HL-60/S4 treated with phorbol 12-myristate 13-acetate at 8.2 ng/mL for 4 days and 3 days (cell line): Measurements from ENCODE around the gene AIF1L.
"Not testable (repeated sequence)": the region's sequence is repeated elsewhere in the genome, so short reads cannot be mapped to it uniquely, and the experiment has no call there.

ENCODE experiments used
- in situ Hi-C: fragments of 300-500 bp; cut with MboI; formaldehyde crosslinking; loops from 2 replicates; pipeline ENCODE4 v1.15.0; 2022; ENCODE audit warnings: low sequenced_read_pairs

Gene AIF1L

DNA sequence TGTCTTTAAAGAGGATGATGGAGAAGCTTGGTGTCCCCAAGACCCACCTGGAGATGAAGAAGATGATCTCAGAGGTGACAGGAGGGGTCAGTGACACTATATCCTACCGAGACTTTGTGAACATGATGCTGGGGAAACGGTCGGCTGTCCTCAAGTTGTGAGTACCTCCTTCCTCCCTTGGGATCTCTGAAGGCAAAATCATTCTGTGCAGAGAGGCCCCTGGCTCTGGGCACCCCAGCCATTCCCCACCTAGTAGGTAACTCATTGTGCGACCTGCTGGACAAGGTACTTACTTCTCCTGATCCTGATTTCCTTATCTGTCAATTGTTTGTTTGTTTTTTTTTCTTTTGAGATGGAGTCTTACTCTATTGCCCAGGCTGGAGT, 21.4 kb downstream of the AIF1L start:
- in situ Hi-C loops = no loop called here

DNA sequence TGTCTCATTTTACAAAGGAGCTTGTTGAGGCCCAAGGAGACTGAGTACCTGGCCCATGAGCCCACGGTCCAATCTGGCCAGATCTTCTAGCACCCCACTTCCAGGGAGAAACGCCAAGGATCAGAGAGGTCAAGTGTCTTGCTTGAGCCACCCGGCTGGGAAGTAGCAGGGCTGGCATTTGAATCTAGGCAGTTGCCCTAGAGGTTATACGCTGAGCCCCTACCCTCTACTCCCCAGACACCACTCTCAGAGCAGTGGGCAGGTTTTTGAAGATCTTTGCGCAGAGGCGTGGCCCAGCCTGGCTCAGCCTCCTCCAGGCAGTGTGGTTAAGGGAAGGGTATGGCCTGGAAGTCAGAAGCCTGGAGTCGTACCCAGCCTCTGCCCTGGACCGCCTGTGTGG, 23.3 kb downstream of the AIF1L start:
- in situ Hi-C loops = no loop called here

DNA sequence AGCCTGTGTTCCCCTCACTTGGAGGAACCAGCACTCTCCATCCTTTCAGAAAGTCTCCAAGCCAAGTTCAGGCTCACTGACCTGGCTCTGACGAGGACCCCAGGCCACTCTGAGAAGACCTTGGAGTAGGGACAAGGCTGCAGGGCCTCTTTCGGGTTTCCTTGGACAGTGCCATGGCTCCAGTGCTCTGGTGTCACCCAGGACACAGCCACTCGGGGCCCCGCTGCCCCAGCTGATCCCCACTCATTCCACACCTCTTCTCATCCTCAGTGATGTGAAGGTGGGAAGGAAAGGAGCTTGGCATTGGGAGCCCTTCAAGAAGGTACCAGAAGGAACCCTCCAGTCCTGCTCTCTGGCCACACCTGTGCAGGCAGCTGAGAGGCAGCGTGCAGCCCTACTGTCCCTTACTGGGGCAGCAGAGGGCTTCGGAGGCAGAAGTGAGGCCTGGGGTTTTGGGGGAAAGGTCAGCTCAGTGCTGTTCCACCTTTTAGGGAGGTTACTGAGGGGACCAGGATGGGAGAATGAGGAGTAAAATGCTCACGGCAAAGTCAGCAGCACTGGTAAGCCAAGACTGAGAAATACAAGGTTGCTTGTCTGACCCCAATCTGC, 24.4 kb downstream of the AIF1L start:
- in situ Hi-C loops = no loop called here

DNA sequence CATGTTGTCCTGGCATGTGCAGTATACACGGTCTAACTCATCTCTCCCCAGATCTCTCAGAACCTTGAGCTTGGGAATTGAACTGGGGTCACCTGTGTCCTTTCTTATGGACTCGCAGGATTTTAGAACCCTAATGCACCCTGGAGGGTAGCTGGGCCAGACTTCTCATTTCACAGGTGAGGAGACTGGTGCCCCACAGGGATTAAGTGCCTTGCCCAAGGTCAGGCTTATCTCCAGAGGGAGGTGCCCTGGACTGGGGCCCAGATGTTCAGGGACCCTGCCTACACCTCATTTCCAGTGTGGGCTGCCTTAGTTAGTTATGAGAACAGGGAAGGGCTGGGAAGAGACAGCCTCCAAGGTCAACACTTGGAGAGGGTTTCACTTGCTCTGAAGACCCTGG, 25.0 kb downstream of the AIF1L start:
- in situ Hi-C loops = no loop called here

DNA sequence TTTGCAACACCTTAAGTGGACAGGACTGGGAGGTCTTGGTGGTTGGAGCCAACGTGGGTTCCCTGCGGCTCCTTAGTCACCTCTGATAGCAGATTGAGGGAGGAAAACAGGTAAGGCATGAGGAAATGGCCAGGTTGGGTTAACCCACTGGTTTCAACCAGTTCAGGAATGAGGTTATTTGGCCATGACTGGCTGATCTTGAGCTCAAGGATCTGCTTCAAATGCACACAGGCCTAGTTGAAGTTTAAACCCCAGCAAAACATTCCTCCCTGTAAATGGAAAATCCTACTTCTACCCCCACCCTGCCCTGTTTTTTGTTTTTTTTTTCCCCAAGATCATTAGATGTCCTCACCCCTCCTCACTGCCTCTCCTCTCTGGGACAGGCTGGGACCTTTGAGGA, 25.8 kb downstream of the AIF1L start:
- in situ Hi-C loops = no loop called here

DNA sequence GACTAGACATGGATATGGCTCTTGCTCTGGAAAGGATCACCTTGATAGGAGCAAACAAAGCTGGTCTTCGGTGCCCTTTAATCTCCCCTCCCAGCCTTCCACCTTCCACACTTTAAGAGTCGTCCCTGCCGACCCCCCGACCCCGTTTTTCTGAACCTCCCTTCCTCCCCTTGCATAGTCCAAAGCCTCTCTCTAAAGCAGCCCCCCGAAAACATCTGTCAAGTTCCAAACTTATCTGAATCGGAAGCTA, 28.6 kb downstream of the AIF1L start:
- in situ Hi-C loops = loop anchor here (25.0 kb wide), 1 partner anchor 1212 kb away; no protein-coding TSS in a partner anchor

DNA sequence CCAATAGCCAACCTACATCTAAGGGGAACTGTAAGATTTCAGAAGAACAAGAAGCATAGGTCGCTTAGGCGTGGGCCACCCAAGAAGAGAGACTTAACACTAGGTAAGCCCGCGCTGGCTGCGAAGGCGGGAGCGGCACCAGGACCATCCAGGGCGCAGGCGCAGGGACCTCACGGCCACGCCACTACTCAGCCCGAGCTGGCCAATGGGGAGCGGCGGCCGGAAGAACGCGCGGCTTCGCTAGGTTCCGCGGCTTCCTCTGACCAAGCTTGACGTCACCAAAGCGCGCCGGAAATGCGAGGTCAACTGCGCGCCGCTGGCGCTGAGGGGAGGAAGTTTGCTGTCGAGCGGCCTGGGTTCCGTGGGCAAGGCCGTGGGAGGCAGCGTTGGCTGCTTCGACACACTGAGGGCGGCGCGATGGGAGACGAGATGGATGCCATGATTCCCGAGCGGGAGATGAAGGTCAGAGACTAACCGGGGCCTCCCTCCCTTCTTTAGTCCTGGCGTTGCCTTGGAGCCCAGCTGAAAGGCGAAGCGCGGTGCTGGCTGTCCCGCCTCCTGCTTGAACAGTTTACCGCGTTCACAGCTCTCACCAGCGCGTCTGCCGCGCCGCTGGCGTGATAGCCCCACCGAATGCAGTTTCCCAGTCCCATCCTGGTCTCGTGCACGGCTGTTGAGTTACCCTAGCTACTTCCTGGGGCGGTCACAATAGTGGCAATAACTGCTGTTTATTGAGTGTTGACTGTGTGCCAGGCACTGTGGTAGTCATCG, 29.1 kb downstream of the AIF1L start, which contains the start of gene NUP214:
Gene NUP214 (plus strand): TSS at position 299 of the 771 bp plus-strand sequence. CDS start 119 bp downstream, at position 418.
- in situ Hi-C loops = loop anchor here (25.0 kb wide), 1 partner anchor 1212 kb away; no protein-coding TSS in a partner anchor

DNA sequence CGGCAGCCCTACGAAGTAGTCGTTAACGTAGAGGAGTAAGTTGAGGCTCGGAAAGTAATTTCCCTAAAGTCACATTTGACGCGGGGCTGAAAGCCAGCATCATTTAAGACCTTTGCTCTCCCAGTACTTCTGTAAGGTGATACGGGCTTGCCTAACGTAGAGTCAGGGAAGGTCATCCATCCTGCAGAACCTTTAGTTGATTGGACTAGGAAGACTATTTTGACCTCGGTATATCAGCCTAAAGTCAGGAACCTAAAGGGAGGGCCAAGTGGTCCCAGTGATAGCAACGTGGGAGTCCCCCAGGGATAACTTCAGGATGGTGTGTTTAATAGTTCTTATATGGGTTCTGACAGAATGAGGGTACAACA, 29.7 kb downstream of the AIF1L start:
- in situ Hi-C loops = loop anchor here (25.0 kb wide), 1 partner anchor 1211 kb away; no protein-coding TSS in a partner anchor

DNA sequence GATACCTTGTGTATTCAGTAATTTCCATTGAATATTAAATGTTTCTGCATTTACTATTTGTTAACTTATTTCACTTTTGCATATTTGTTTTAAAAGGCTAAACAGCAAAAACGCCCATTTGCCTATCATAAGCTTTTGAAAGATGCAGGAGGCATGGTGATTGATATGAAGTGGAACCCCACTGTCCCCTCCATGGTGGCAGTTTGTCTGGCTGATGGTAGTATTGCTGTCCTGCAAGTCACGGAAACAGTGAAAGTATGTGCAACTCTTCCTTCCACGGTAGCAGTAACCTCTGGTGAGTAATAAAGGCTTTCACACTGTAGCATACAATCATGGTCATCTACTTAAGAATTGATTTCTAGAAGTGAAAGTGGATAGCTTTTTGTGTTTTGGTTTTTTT, 32.9 kb downstream of the AIF1L start:
- in situ Hi-C loops = loop anchor here (25.0 kb wide), 1 partner anchor 1208 kb away; no protein-coding TSS in a partner anchor

DNA sequence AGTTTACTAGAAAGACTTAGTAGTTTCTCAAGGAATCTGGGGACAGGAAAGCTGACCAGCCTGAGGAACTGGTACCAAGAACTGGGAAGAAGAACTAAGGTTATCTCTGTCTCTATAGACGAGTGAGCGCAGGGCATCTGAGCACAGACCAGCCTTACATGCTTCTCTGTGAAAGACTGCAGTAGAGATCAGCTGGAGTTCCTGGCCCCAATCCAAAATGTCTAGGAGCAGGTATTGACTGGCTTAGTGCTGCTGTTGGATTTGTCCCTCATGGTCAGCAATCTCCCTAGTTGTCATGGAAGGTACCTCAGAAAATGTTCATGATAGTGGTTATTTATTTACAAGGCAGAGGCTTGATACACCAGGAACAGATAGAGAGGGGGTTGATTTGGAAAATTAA, 42.3 kb downstream of the AIF1L start:
- in situ Hi-C loops = loop anchor here (25.0 kb wide), 1 partner anchor 1199 kb away; no protein-coding TSS in a partner anchor

DNA sequence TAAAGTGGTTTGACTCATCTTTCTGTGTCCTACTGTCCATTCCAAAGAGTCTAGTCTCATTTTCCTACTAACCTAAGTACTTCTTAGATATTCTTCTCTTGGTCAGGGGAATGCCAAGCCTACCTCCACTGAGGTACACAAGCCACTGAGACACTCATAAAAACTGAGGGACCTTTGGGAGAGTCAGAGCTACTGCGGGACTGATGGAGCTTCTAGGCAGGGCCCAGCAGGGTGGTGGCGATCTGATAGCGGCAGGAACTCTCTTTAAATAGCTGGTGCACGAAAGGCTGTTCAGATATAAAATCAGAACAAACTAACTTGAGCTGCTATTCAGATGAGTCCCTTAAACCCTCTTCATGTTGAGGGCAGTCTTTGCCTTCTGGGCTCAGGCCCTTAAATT, 43.8 kb downstream of the AIF1L start:
- in situ Hi-C loops = loop anchor here (25.0 kb wide), 1 partner anchor 1197 kb away; no protein-coding TSS in a partner anchor

DNA sequence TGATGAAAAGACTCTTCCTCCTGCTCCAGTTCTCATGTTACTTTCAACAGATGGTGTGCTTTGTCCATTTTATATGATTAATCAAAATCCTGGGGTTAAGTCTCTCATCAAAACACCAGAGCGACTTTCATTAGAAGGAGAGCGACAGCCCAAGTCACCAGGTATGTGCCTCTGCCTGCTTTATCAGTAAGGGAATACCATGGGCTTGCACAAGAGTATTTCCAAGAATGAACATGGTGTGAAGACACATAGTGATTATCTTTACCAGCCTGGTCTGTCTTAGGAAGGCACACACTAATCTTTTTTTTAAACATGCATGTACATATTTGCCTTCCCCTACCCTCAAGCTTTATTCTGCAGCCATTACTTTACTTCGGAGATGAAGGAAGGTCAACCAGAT, 44.2 kb downstream of the AIF1L start:
- in situ Hi-C loops = loop anchor here (25.0 kb wide), 1 partner anchor 1197 kb away; no protein-coding TSS in a partner anchor

DNA sequence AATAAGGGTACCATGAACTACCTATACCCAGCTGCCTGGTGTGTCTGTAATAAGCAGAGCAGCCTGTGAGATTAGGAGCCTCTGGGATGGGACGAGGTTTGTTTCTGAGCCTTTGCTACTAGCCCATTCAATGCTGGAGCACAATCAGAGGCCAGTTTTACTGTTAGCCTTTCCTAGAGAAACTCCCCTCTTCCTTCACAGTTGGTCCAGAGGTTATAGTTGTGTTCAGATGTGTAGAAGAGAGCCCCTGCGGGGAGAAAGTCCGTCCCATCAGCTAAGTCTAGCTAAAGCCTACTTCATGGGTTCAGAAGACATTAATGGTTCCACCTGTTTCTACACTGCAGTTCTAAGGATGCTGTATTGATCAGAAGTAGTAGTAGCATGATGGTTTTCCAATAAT, 45.8 kb downstream of the AIF1L start:
- in situ Hi-C loops = loop anchor here (25.0 kb wide), 1 partner anchor 1195 kb away; no protein-coding TSS in a partner anchor

DNA sequence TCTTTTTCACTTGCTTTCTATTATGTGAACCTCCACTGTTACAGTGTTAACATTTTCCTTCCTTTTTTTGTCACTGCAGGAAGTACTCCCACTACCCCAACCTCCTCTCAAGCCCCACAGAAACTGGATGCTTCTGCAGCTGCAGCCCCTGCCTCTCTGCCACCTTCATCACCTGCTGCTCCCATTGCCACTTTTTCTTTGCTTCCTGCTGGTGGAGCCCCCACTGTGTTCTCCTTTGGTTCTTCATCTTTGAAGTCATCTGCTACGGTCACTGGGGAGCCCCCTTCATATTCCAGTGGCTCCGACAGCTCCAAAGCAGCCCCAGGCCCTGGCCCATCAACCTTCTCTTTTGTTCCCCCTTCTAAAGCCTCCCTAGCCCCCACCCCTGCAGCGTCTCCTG, 47.9 kb downstream of the AIF1L start:
- in situ Hi-C loops = loop anchor here (25.0 kb wide), 1 partner anchor 1193 kb away; no protein-coding TSS in a partner anchor

DNA sequence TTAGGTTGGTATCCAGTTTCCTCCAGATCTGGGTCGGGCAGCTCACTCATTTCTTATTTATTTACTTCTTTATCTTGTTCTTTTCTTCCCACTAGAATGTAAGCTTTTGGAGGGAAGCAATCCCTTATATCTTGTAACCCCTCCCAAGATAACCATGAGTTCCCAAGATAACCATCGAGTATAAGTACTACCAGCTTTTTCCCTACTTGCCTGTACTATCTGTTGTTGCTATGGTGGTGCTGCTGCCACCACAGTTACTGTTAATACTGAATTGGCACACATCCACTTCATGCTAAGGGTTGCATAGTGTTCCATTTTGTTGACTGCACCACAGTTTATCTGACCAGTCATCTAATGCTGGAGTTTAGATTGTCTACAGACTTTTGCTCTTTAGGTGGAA, 48.9 kb downstream of the AIF1L start:
- in situ Hi-C loops = loop anchor here (25.0 kb wide), 1 partner anchor 1192 kb away; no protein-coding TSS in a partner anchor

DNA sequence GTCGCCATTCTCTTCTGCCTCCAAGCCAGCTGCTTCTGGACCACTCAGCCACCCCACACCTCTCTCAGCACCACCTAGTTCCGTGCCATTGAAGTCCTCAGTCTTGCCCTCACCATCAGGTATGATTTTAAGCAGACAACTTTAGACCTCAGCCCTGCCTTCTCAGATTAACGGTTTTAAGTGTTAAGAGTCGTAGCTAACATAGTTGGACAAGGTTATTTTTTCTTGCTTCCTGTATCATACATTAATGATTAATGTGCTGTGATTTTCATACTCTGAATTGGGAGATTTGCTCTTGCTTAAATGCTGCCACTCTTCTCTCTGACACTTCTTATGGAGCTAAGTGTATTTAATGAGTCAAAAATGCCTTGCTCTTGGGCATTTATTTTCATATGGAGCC, 49.9 kb downstream of the AIF1L start:
- in situ Hi-C loops = loop anchor here (25.0 kb wide), 1 partner anchor 1191 kb away; no protein-coding TSS in a partner anchor

DNA sequence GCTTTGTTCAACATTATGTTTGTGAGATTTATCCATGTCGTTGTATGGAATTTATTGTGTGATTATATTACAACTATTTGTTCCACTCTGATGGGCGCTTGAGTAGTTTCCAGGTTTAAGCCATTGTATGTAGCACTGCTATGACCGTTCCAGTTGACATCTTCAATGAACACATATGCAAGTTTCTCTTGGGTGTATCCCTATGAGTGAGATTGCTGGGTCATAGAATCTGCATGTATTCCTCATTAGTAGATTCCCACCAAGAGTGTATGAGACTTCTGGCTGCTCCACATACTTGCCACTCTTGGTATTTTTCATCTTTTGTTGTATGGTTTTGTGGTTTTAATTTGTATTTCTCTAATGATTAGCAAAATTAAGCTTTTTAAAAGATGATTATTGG, 51.9 kb downstream of the AIF1L start:
- in situ Hi-C loops = loop anchor here (25.0 kb wide), 1 partner anchor 1189 kb away; no protein-coding TSS in a partner anchor

DNA sequence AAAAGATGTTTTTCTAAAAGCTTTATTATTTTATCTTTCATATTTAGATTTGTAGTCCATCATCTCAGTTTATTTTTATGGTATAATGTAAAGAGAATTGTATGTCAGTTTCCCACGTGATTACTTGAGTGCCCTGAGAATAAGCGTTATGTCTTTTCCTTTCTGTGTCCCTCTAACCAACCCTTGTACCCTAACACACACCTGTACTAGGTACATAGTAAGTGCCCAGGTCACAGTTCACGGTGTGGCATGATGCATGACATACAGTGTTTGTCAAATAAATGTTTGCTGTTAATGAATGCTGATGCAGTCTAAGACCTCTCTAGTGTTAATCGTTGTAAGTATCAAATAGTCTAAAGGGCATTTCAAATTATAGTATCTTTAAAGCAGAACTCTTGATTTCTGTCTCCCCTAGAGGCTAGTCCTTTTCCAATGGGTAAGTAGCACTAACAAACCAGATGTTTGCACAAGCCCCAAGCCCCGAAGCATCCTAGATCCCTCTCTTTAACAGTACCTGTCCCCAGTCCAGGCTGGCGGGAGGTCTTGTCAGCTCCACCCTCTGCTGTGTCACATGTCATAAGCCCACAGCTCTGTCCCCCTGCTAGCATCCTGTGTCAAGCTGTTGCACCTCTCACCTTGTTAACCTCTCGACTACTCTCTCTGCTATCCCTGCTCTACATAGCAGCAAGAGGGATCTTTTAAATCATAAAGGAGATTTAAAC, 52.8 kb downstream of the AIF1L start:
- in situ Hi-C loops = loop anchor here (25.0 kb wide), 1 partner anchor 1188 kb away; no protein-coding TSS in a partner anchor

DNA sequence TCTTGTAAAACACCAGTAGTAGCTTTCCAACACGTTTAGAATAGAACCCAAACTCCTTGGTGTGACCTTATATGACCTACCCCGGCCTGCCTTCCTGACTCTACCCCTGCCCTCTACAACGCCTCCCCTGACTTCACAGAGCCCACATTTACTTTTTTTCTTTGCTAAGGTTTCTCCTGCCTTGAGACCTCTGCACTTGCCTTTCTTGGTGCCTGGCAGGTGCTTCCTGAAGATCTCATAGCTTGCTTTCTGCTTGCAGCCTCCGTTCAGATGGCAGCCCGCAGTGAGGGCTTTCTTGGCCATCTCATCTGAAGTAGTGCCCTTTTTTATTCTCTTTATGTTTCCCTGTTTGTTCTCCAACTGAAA, 53.3 kb downstream of the AIF1L start:
- in situ Hi-C loops = loop anchor here (25.0 kb wide), 1 partner anchor 1188 kb away; no protein-coding TSS in a partner anchor

DNA sequence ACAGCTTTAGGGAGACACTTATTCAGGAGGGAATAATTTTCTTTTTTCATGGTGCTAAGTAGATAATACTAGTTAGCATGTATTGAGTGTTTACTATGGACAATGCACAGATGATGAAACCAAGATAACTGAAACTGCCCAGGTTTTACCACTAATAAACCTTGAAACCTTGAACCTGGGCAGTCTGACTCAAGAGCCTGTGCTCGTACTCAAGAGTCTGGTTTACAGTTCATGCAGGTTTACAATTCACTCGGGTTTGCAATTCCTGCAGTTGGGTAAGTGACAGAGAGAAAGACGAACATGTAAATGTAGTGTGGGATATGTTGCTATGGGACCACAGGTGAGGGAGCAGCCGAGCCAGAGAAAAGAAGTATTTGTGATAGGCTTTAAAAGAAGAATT, 57.3 kb downstream of the AIF1L start:
- in situ Hi-C loops = no loop called here

DNA sequence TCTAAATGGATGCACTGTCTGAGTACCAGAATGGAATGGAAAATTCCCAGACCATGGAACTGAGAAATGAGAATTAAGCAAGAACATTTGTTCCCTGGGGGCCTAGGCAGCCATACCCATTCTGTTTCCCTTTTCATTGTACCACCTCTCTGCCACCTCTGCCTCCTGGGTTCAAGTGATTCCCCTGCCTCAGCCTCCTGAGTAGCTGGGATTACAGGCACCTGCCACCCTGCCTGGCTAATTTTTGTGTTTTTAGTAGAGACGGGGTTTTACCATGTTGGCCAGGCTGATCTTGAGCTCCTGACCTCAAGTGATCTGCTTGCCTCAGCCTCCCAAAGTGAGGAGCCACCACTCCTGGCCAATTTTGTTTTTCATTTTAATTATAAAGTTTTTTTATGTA, 62.3 kb downstream of the AIF1L start:
- in situ Hi-C loops = not testable (repeated sequence)
